ENCODE measurements around the gene ATP6V0C. TPM values are rescaled to one million over a fixed set of nuclear protein-coding genes. Genes with fewer than 3 reads are reported as not detected.

Gene ATP6V0C
- polyA plus RNA-seq, 1 experiment = 32.9 TPM

GRCh38 chr16:2507052-2507659 lies 6.6 kb upstream of the ATP6V0C start:
- no peak for TF ChIP-seq CTCF (IDR thresholded peaks at IDR 0.05; ENCODE audit: insufficient read depth, low read depth, low read length)

GRCh38 chr16:2507665-2508064 lies 6.1 kb upstream of the ATP6V0C start:
- Histone ChIP-seq H3K36me3 (ENCODE audit: control insufficient read depth, insufficient read depth, low read length) (0 out of 2 replicates have a peak, but pooled peaks cover 1% of the 10 kb centered on the region), H3K4me3 (ENCODE audit: low read depth, low read length) (no peak overlapping the region), H3K27me3 (ENCODE audit: control insufficient read depth, insufficient read depth, low read length) (no peaks in the 10 kb centered on the region)
- CTCF ChIA-PET = no interaction called here
- POLR2A ChIA-PET = no interaction called here
- no peak for DNase-seq (ENCODE audit: low read depth)
- TF ChIP-seq CTCF (IDR thresholded peaks at IDR 0.05; ENCODE audit: insufficient read depth, low read depth, low read length) = no peak

More at GRCh38 chr16:2507052-2507659, 6.6 kb upstream of the ATP6V0C start:
- Histone ChIP-seq H3K27me3 (ENCODE audit: control insufficient read depth, insufficient read depth, low read length) (no peaks in the 10 kb centered on the region), H3K4me3 (ENCODE audit: low read depth, low read length) (no peak overlapping the region), H3K36me3 (ENCODE audit: control insufficient read depth, insufficient read depth, low read length) (0 out of 2 replicates have a peak, but pooled peaks cover 1% of the 10 kb centered on the region)
- POLR2A ChIA-PET = no interaction called here
- CTCF ChIA-PET = no interaction called here
- no peak for DNase-seq (ENCODE audit: low read depth)

GRCh38 chr16:2508722-2509400 lies 4.9 kb upstream of the ATP6V0C start:
- DNase-seq (ENCODE audit: low read depth) = no peak
- POLR2A ChIA-PET = interaction anchor here (0.5 kb wide), 1 partner anchor 24 kb away, joined by 5 read pairs; no protein-coding TSS in a partner anchor
- Histone ChIP-seq H3K36me3 (ENCODE audit: control insufficient read depth, insufficient read depth, low read length) (0 out of 2 replicates have a peak, but pooled peaks cover 1% of the 10 kb centered on the region), H3K4me3 (ENCODE audit: low read depth, low read length) (no peak overlapping the region), H3K27me3 (ENCODE audit: control insufficient read depth, insufficient read depth, low read length) (no peaks in the 10 kb centered on the region)
- CTCF ChIA-PET = no interaction called here
- TF ChIP-seq CTCF (IDR thresholded peaks at IDR 0.05; ENCODE audit: insufficient read depth, low read depth, low read length) = no peak

- Histone ChIP-seq H3K4me3 (ENCODE audit: low read depth, low read length) (no peak overlapping the region), H3K36me3 (ENCODE audit: control insufficient read depth, insufficient read depth, low read length) (0 out of 2 replicates have a peak, but pooled peaks cover 1% of the 10 kb centered on the region), H3K27me3 (ENCODE audit: control insufficient read depth, insufficient read depth, low read length) (no peaks in the 10 kb centered on the region)
- no peak for TF ChIP-seq CTCF (IDR thresholded peaks at IDR 0.05; ENCODE audit: insufficient read depth, low read depth, low read length)
- ChIA-PET CTCF (interaction anchor here (1.0 to 2.4 kb wide), 3 partner anchors 9 to 10 kb away, joined by 3 to 10 read pairs (median 3); partner anchors contain the start of gene AMDHD2), POLR2A (no interaction called here)
- DNase-seq (ENCODE audit: low read depth) = no peak
Observed at GRCh38 chr16:2511128-2511800, 2.5 kb upstream of the ATP6V0C start.

Data from BJ (cell line).